ENCODE measurements around the gene OBSL1. TPM values are rescaled to one million over a fixed set of nuclear protein-coding genes. Genes with fewer than 3 reads are reported as not detected.

Gene OBSL1
- total and polyA plus RNA-seq, 2 donors (not counting 1 experiment from before 2014, with no cell fraction given): not detected

- intact Hi-C loops (cut with micrococcal nuclease): no loop called here
Measured at GRCh38 chr2:219545295-219545942, 25.9 kb downstream of the OBSL1 start.

More at GRCh38 chr2:219545295-219545942, 25.9 kb downstream of the OBSL1 start:
- no peaks in the 10 kb centered on the region for H3K36me3 ChIP-seq (replicated peaks in 1 of 2; ENCODE audit: control extremely low read depth in 1 of 2, control insufficient read depth in 1 of 2, extremely low read depth in 1 of 2, insufficient read depth in 2 of 2, low read length in 1 of 2)
- ChIA-PET POLR2A (no interaction called here), CTCF (interaction anchor here (1.4 to 1.5 kb wide), 2 partner anchors 52 to 144 kb away, joined by 3 to 4 read pairs; partner anchors contain the start of gene STK11IP)
- peak overlapping the region; percentile 83 for H3K4me3 Mint-ChIP-seq
- peaks cover 29 to 31% of the 10 kb centered on the region in 2 donors for H3K4me1 ChIP-seq (ENCODE audit: control insufficient read depth in 2 of 2, insufficient read depth in 2 of 2, low read length in 2 of 2)
- TF ChIP-seq CTCF (IDR thresholded peaks at IDR 0.05) (no peak), EZH2 (IDR thresholded peaks at IDR 0.05; ENCODE audit: borderline replicate concordance, insufficient read depth, low read depth, low read length, poor library complexity, severe bottlenecking) (no peak)
- H3K27me3 Mint-ChIP-seq: peaks cover 51% of the 10 kb centered on the region
- no CpG with 5 or more reads among the region's 3 CpGs for WGBS (ENCODE audit: insufficient coverage)
- H3K9me3 Mint-ChIP-seq (ENCODE audit: insufficient read depth): no peaks in the 10 kb centered on the region
- H3K27me3 ChIP-seq (replicated peaks in 1 of 4; ENCODE audit: control extremely low read depth in 1 of 4, control insufficient read depth in 3 of 4, insufficient read depth in 4 of 4, low read length in 3 of 4): peaks cover 0 to 83% (median 21%) of the 10 kb centered on the region in 4 experiments
- no peak overlapping the region for H3K4me2 ChIP-seq (replicated peaks; ENCODE audit: low read depth, low read length, poor library complexity, severe bottlenecking)
- H3K4me3 ChIP-seq (ENCODE audit: control extremely low read depth in 1 of 5, extremely low read depth in 1 of 5, insufficient read depth in 1 of 5, low read depth in 2 of 5, low read length in 4 of 5): no peak overlapping the region
- H3K27ac Mint-ChIP-seq: no peak overlapping the region
- ATAC-seq (ENCODE audit: low read depth) (no peak), DNase-seq (no peak)
- H4K20me1 ChIP-seq (ENCODE audit: control insufficient read depth, insufficient read depth, low read length, poor library complexity, severe bottlenecking): no peaks in the 10 kb centered on the region
- no peak overlapping the region for H2AFZ ChIP-seq (ENCODE audit: insufficient read depth, low read depth, low read length, poor library complexity, severe bottlenecking)
- no peak overlapping the region for H3K27ac ChIP-seq (ENCODE audit: low read length in 2 of 2)
- peaks cover 24% of the 10 kb centered on the region for H3K4me1 Mint-ChIP-seq
- H3K9ac ChIP-seq (ENCODE audit: low read length): no peak overlapping the region
- no peaks in the 10 kb centered on the region for H3K79me2 ChIP-seq (ENCODE audit: control insufficient read depth, insufficient read depth, low read length)
- H3K9me3 ChIP-seq (ENCODE audit: control extremely low read depth in 1 of 3, control insufficient read depth in 2 of 3, insufficient read depth in 1 of 3, low read length in 2 of 3): peaks cover 0 to 30% (median 0%) of the 10 kb centered on the region in 3 donors
